NCI-H510A (cell line): ENCODE data around the gene CELF4.

Experiments used
- DNase-seq: peaks from one replicate; lab custom pipeline; 2025; lab: John Stamatoyannopoulos, UW

CELF4 gene

GRCh38 chr18:37280701-37281393 is 284.8 kb downstream of the CELF4 start:
- no peak for DNase-seq

GRCh38 chr18:37277804-37278203 is 287.8 kb downstream of the CELF4 start:
- DNase-seq: no peak

GRCh38 chr18:37276111-37276890 is 289.3 kb downstream of the CELF4 start:
- no peak for DNase-seq

- DNase-seq: no peak
These were observed 290.3 kb downstream of the CELF4 start for GRCh38 chr18:37275237-37275741.

- no peak for DNase-seq
These were observed 291.0 kb downstream of the CELF4 start for GRCh38 chr18:37274309-37275236.

- no peak for DNase-seq
These were observed 292.8 kb downstream of the CELF4 start for GRCh38 chr18:37272841-37273240.

- no peak for DNase-seq
These were observed 293.4 kb downstream of the CELF4 start for GRCh38 chr18:37272226-37272625.

GRCh38 chr18:37270666-37271052 is 294.9 kb downstream of the CELF4 start:
- no peak for DNase-seq

- DNase-seq: no peak
These were observed 295.4 kb downstream of the CELF4 start for GRCh38 chr18:37270038-37270665.

GRCh38 chr18:37266290-37266689 is 299.3 kb downstream of the CELF4 start:
- DNase-seq: no peak

GRCh38 chr18:37265382-37265781 is 300.2 kb downstream of the CELF4 start:
- no peak for DNase-seq

- DNase-seq: no peak
These were observed 300.6 kb downstream of the CELF4 start for GRCh38 chr18:37264956-37265355.

GRCh38 chr18:37261988-37262387 is 303.6 kb downstream of the CELF4 start:
- DNase-seq: no peak

GRCh38 chr18:37261246-37261840 is 304.3 kb downstream of the CELF4 start:
- DNase-seq: no peak

- DNase-seq: no peak
These were observed 305.1 kb downstream of the CELF4 start for GRCh38 chr18:37260367-37261093.

- no peak for DNase-seq
These were observed 305.9 kb downstream of the CELF4 start for GRCh38 chr18:37259711-37260110.

GRCh38 chr18:37258819-37259218 is 306.8 kb downstream of the CELF4 start:
- DNase-seq: no peak

GRCh38 chr18:37258131-37258530 is 307.5 kb downstream of the CELF4 start:
- no peak for DNase-seq

GRCh38 chr18:37254973-37255372 is 310.6 kb downstream of the CELF4 start:
- DNase-seq: no peak

- no peak for DNase-seq
These were observed 311.3 kb downstream of the CELF4 start for GRCh38 chr18:37254236-37254754.
